Activated B cell treated with CpG ODN at 0.5 μM for 24 hours (primary cell): ENCODE data around the gene HTR4. TPM values are rescaled to one million over a fixed set of nuclear protein-coding genes. Genes with fewer than 3 reads are reported as not detected.

Source experiments
- ATAC-seq: fragments of 200-7000 bp; cut with Tn5 transposase; one replicate; pipeline ENCODE4 v1.10.0; 2021; ENCODE audit warnings: low read depth, mild to moderate bottlenecking, moderate library complexity
- CTCF ChIA-PET: fragments of 350-600 bp; sonication (Branson Sonifier 250); formaldehyde crosslinking; loops from one replicate; lab custom pipeline; 2021; ENCODE audit warnings: antibody characterized with exemption; lab: Charles Lee
- POLR2A ChIA-PET: fragments of 350-600 bp; sonication (Branson Sonifier 250); formaldehyde crosslinking; loops from one replicate; lab custom pipeline; 2021; ENCODE audit warnings: antibody characterized with exemption; lab: Charles Lee
- DNase-seq: peaks from one replicate; pipeline ENCODE4 v3.0.0; 2022
- H3K27ac Mint-ChIP-seq: one replicate; pipeline ENCODE4 v1.8.0; 2020; ENCODE audit warnings: mixed read lengths
- H3K27me3 Mint-ChIP-seq: one replicate; pipeline ENCODE4 v1.8.0; 2021; ENCODE audit warnings: mixed read lengths
- H3K36me3 Mint-ChIP-seq: one replicate; pipeline ENCODE4 v1.8.0; 2021; ENCODE audit warnings: low read depth, mixed read lengths
- H3K4me1 Mint-ChIP-seq: one replicate; pipeline ENCODE4 v1.8.0; 2021; ENCODE audit warnings: mixed read lengths
- H3K4me3 Mint-ChIP-seq: one replicate; pipeline ENCODE4 v1.8.0; 2020; ENCODE audit warnings: mild to moderate bottlenecking, mixed read lengths
- H3K9me3 Mint-ChIP-seq: one replicate; pipeline ENCODE4 v1.8.0; 2020; ENCODE audit warnings: mixed read lengths
- CTCF ChIP-seq: fragments of 200-600 bp; IDR thresholded peaks from one replicate; pipeline ENCODE4 v1.8.0; 2022; ENCODE audit warnings: antibody characterized with exemption, mild to moderate bottlenecking
- intact Hi-C: fragments of 100-400 bp; cut with micrococcal nuclease; formaldehyde crosslinking; loops from one replicate; pipeline ENCODE4 v1.15.1; 2024
- total RNA-seq: library from RNA; stranded (reverse); gene quantifications from 2 replicates; pipeline ENCODE4 v1.2.3, GENCODE V29; 2022

HTR4 gene
- total RNA-seq, 1 donor from 2014 or later, result not detected

- Mint-ChIP-seq H3K36me3 (no peaks in the 10 kb centered on the region), H3K4me3 (no peak overlapping the region), H3K27ac (no peak overlapping the region), H3K9me3 (no peaks in the 10 kb centered on the region), H3K4me1 (peaks cover 3% of the 10 kb centered on the region), H3K27me3 (peaks cover 31% of the 10 kb centered on the region)
- intact Hi-C loops, result no loop called here
- CTCF ChIA-PET, result no interaction called here
- POLR2A ChIA-PET, result no interaction called here
- DNase-seq, result no peak
- TF ChIP-seq CTCF, result no peak
- no peak for ATAC-seq
Observed at GRCh38 chr5:148482196-148482595, 172.1 kb downstream of the HTR4 start.

- Mint-ChIP-seq H3K4me3 (no peak overlapping the region), H3K27ac (no peak overlapping the region), H3K4me1 (no peaks in the 10 kb centered on the region), H3K27me3 (peaks cover 16% of the 10 kb centered on the region), H3K9me3 (no peaks in the 10 kb centered on the region), H3K36me3 (no peaks in the 10 kb centered on the region)
- ChIA-PET CTCF (no interaction called here), POLR2A (no interaction called here)
- no peak for TF ChIP-seq CTCF
- DNase-seq (no peak), ATAC-seq (no peak)
- intact Hi-C loops, result no loop called here
Observed at GRCh38 chr5:148477429-148477828, 176.9 kb downstream of the HTR4 start.

GRCh38 chr5:148476302-148476701 is 178.0 kb downstream of the HTR4 start:
- TF ChIP-seq CTCF, result no peak
- Mint-ChIP-seq H3K27ac (no peak overlapping the region), H3K27me3 (peaks cover 13% of the 10 kb centered on the region), H3K4me1 (no peaks in the 10 kb centered on the region), H3K4me3 (no peak overlapping the region), H3K9me3 (no peaks in the 10 kb centered on the region), H3K36me3 (no peaks in the 10 kb centered on the region)
- ChIA-PET POLR2A (no interaction called here), CTCF (no interaction called here)
- ATAC-seq (no peak), DNase-seq (no peak)
- intact Hi-C loops, result no loop called here

- no peak for TF ChIP-seq CTCF
- Mint-ChIP-seq H3K9me3 (no peaks in the 10 kb centered on the region), H3K27me3 (peaks cover 11% of the 10 kb centered on the region), H3K4me3 (no peak overlapping the region), H3K4me1 (no peaks in the 10 kb centered on the region), H3K36me3 (no peaks in the 10 kb centered on the region), H3K27ac (no peak overlapping the region)
- intact Hi-C loops, result no loop called here
- ATAC-seq (no peak), DNase-seq (no peak)
- CTCF ChIA-PET, result no interaction called here
- POLR2A ChIA-PET, result no interaction called here
Observed at GRCh38 chr5:148474025-148474511, 180.3 kb downstream of the HTR4 start.

GRCh38 chr5:148471379-148471778 is 182.9 kb downstream of the HTR4 start:
- Mint-ChIP-seq H3K27me3 (no peaks in the 10 kb centered on the region), H3K4me3 (no peak overlapping the region), H3K27ac (no peak overlapping the region), H3K36me3 (no peaks in the 10 kb centered on the region), H3K4me1 (no peaks in the 10 kb centered on the region), H3K9me3 (no peaks in the 10 kb centered on the region)
- ChIA-PET POLR2A (no interaction called here), CTCF (no interaction called here)
- no peak for TF ChIP-seq CTCF
- intact Hi-C loops, result no loop called here
- DNase-seq (no peak), ATAC-seq (no peak)
